Measurements from ENCODE around the gene SRPK3.
A peak's percentile ranks its signal among the peaks of the same experiment; 100 is the strongest.
"Not testable (repeated sequence)": the region's sequence is repeated elsewhere in the genome, so short reads cannot be mapped to it uniquely, and the experiment has no call there.

SRPK3 gene

DNA sequence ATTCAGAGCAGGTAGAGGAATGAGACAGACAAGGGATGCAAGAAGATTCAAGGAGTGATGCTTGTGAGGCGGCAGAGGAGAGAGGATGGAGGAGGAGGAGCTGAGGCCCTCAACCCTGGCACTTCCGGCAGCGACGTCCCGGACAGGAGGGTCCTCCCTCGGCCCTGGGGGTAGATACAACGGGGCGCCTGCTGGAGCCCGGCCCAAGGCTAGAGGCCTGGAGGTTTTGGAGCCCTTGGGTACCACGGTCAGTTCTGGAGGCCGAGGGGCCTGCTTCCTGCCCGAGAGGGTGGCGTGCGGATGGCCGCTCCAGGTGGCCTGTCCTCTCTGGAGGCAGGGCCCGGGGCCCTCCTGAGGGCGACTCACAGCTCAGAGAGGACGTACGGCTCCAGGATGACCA is 27.1 kb downstream of the SRPK3 start:
- ATAC-seq = no peak

DNA sequence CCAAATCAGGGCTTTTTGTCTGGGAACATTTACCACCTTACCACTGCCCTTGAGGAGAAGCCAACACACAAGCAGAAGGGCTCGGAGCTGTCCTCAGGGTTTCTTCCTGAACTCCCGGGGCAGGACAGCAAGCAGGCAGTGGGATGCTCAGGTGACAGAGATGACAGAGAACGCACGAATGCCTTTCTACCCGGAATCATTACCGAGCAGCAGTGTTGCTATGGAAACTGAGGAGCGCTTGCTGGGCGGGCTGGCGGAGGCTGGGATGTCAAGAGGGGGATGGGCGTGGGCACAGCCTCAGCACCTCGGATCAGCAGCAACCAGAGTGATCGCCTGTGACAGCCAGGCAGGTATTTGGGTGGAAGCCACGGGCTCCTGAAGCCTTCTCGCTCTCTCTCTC is 31.4 kb downstream of the SRPK3 start:
- no peak for ATAC-seq

DNA sequence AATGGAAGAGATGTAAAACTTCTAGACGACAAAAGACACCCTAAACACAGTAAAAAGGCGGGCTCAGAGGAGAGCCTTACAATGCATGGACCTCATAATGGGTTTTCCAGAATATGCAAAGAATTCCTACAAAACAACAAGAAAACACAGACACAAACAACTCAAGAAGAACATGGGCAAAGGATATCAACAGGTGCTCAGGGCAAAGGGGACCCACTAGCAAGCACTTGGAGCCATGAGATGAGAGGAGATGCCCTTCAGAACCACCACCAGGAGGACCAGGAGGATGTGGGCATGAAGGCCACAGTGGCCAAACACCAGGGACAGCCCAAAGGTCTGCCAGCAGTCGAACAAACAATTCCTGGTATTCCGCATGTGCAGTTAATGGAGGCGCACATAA is 32.3 kb downstream of the SRPK3 start:
- ATAC-seq = no peak

DNA sequence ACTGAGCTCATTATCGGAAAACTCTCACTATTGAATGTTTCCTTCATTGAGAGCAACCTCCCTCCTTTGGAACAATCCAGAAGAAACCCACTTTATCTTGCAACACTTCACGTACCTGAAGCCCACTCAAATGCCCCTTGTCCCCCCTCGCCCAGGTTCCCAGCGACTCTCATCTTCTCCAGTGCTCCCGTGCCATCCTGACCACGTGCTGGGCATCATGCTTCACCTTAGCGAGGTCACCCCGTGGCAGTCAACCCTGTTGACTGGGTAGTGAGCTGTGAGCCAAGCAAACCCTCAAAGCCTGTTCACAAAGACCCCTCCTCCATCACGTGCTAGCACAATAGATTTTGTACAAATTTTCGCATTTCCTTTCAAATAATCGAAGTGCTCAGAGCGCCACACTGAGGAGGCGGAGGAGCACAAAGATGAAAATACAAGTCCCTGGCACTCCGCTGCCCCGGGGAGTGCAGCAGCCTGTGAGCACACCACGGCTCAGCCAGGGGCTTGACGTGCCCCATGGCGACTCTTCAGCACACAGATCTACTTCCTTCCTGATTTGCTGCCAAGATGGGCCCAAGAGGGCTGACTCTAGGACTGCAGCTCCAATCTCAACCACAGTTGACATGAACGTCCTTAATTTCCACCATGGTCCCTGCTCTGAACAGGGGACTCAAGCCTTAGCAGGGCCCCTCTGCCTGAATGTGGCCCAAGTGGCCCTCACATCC is 33.9 kb downstream of the SRPK3 start:
- no peak for ATAC-seq

DNA sequence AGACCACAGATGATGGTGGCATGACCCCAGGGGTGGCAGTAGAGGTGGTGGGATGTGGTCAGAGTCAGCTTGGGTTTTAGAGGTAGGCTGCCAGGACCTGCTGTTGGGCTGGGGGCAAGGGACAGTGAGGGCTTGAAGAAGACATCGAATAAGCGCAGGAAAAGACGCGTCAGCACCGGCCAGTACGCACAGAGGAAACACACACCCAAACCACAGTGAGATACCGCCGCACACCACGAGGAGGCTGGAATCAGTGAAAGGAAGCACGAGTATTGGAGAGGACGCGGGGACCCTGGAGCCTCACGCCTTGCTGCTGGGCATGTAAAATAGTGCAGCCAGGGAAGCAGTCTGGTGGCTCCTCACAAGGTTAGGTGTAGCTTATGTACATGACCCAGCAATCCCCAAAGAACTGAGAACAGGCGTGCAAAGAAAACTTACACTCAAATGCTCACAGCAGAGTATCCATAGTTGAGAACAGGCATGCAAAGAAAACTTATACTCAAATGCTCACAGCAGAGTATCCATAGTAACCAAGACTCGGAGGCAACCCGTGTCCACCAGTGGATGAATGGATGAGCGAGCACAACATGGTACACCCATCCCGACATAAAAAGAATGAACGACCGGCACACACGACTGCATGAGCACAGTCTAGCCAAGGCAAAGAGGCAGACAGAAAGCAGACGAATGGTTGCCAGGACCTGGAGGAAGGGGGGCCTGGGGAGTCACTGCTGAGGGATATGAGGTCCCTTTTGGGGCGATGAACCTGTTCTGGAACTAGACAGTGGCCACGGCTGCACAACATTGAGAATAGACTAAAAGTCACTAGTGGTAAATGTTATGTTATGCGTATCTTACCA is 36.2 kb downstream of the SRPK3 start:
- no peak for ATAC-seq

DNA sequence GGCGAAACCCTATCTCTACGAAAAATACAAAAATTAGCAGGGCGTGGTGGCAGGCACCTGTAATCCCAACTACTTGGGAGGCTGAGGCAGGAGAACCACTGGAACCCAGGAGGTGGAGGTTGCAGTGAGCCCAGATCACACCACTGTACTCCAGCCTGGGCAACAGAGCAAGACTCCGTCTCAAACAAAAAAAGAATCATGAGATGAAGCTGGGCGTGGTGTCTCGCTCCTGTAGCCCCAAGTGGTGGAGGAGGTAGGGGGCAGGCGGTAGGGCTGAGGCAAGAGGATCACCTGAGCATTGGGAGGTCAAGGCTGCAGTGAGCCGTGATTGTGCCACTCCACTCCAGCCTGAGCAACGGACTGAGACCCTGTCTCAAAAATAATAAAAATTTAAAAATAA is 37.2 kb downstream of the SRPK3 start:
- ATAC-seq = not testable (repeated sequence)

DNA sequence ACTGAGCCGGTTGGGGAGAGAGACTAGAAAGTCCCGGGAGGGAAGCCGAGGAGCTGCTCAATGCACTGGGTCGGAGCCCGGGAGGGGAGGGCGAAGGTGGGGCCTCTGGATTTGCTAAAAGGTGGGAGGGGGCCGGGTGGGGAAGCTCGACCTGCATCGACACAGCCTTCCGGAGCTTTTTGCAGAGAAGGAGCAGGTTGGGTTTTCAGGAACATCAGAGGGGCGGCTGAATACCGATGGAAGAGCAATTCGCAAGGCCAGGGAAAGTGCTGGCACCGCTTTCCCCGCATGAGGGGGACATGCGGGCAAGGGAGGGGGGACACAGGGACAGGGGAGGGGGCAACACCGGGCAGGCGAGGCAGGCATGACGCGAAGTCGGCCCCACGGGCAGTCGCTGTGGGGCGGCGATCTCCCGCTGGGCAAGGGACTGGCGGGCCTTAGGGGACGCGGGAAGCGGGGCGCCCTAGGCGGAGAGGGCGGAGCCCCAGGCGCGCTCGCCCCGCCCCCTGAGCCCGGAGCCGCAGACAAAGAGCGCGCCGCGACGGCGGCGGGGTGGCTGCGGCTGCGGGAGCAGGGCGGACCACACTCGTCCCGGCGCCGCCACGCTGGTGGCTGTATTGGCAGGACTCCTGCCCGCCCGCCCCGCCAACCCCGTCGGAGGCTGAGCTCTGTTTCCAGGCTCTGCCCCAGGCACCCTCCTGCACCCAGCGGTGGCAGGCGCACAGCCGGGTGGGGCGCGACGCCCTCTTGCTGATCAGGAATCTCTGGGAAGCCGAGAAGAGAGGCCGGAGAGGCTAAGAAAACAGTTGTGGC is 37.9 kb downstream of the SRPK3 start:
- peak; percentile 56 to 71 for ATAC-seq

DNA sequence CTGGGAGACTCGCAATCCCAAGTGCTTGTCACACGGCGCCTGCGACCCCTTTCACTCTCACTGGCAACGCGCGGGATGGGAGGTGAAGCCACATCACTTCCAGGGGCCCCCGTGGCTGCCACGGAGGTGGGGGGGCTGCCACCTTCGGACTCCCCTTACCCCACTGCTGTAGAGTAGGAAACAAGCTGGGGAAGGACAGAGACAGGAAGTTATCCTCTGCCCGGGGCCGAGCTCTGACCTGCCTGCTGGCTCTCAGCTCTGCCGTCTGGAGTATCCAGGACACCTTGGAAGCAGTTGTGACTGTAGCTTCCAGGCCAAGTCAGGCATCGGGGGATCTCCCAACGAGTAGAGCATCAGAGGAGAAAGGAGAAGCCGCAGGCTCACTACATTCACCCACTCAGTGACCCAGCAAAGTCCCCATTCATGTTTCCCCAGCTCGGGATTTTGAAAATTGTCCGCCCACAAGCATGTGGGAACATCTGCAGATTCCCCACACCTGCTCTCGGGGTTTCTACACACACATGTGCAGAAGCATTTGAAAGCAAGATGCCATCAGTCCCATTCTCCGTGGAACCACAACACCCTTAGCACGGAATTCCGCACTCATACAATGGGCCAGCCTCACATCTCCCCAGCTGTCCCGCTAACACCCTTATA is 38.7 kb downstream of the SRPK3 start:
- ATAC-seq = no peak

DNA sequence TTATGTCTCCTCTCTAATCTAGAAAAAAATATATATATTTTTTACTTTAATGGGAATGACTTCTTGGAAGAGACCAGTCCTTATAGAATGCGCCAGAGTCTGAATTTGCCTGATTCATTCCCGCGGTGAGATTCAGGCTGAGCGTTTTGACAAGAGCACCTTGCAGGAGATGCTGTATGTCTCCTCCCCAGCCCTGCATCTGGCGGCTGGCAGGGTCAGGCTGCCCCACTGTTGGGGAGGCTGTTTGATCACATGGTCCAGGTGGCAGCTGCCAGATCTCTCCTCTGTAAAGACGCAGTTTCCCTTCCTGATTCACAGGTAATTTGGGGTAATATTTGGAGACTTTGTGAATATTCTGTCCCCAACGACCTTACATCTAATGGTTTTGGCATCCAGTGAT is 39.8 kb downstream of the SRPK3 start:
- no peak for ATAC-seq

DNA sequence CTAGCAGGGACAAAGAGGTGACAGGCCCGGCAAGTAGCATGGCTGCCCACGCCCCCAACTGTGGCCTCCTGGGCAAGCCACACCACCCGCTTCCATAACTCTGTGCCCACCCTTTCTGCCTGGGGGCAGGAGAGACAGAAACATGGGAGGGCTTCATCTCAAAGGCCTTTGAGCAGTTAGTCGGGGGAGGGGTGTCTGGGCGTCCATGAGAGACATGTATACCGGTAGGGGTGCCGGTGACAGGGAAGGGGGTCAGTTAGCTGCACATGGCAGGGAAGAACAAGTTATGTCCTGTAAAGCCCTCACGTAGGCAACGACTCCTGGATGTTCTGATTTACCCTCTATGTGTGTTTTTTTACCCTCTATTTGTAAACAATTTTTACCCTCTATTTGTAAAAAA is 40.2 kb downstream of the SRPK3 start:
- no peak for ATAC-seq

DNA sequence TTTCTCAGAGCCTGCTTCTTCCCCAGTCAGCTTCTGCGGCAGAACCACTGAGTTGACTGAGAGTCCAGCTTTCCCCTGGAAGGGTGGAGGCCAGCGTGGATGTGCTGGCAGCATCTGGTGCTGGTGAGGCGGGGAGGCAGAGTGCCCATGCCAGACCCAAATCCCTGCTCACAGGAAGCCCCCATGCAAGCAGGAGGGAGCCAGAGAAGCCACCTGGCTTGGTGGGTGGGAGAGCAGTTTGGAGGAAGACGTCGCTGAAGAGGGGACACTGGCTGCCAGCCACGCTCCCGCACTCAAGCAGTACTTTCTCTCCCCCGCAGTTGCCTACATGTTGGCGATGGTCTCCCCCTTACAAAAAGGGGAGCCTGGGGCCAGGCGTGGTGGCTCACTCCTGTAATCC is 43.5 kb downstream of the SRPK3 start:
- no peak for ATAC-seq

DNA sequence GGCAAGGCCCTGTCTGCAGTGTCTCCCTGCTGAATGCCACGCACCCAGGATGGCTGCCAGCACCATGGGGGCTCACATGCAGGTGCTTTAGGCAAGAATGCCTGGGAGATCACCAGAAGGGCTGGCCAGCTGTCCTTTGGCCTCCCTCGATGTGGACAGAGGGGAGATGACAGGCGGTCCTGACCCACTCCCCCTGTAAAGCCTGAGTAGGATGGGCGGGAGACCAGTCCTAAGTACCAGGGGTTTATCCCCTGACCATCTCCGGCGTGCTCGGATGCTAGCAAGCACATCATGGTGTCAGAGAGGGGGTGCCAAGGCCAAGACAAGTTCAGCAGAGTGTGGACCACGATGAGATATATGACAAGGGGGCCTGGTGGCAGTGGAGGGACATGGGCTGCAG is 44.2 kb downstream of the SRPK3 start:
- no peak for ATAC-seq

DNA sequence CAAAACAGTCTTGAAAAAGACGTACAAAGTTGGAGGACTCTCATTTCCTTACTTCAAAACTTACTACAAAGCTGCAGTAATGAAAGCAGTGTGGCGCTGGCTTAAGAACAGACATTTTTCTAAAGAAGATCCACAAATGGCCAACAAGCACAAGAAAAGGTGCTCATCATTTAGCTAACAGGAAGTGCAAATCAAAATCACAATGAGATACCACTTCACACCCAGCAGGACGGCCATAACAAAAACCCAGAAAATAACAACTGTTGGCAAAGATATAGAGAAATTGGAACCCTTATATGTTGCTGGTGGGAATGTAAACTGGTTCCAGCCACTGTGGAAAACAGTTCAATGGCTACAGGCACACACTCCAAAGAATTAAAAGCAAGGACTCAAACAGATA is 46.2 kb downstream of the SRPK3 start:
- no peak for ATAC-seq

DNA sequence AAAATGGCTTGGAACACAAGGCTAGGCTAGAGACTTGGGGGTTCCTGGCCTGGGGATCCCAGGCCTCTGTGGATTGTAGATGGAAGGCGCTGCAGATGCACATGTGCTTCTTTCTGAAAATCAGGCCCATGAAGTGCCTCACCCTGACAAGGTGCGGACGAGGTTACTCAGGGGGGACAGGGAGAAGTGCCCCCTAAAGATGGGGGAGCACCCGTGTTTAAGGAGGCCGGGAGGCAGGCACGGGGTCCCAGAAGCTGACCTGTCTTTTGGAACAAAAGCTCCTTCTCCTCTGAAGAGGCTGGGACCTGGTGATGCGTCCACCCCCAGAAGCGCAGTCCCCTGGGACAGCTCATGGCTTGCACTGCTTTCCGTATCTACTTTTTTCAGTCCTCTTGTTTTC is 47.1 kb downstream of the SRPK3 start:
- no peak for ATAC-seq

DNA sequence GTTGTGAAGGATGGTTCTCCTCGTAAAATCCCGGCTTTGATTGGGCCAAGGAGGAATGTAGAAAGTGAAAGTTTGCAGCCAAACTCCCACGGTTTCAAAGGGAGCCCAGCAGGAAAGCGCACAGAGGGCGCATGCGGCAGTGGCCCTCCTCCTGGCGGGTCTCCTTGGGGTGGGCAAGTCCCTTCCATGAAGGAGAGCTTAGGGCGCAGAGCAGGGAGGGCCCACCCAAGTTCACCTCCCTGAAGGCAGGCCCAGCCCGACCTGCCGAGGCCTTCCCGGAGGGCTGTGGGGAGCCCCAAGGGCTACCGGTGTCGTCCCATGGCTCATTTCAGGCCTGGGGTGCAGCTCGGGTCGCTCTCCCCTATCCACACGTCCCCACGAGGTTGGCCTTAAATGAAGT is 47.5 kb downstream of the SRPK3 start:
- ATAC-seq = no peak

DNA sequence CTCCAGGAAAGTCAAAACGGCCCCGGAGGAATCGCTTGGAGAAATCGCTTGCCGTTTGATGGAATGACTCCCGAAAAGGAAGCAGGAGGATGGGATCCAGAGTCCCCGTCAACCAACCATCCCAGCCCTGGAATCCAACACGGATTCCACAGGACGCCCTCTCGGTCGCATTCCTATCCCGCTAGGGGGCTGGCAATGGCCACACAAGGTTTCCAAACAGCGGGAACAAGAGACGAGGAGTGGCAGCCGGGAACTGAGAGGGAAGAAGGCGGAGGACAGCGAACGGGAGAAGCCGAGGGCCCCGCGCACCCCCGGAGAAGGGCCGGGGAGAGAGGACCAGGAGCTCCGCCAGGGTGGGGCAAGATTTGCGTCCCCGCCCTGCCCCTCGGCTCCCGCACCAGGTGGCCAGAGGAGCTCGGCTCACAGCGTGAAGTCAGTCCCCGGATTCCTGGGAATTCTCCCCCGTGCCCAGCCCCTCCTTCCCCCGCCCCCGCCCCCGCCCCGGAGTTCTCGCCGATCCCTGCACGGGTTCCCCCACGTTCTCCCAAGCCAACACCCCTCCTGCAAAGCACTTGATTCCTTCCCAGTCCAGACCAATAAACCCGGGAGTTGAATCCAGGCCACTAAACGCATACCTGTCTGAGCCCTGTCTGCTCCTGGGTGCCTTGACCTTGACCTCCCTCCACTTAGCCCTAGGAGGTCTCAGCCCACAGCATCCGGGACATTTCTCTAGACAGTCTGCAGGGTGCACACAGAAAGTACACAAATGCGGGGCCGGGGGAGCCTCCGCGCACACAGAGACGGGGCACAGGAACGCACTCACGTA is 48.1 kb downstream of the SRPK3 start:
- ATAC-seq = peak in 1 of 2 donors; percentile 20

DNA sequence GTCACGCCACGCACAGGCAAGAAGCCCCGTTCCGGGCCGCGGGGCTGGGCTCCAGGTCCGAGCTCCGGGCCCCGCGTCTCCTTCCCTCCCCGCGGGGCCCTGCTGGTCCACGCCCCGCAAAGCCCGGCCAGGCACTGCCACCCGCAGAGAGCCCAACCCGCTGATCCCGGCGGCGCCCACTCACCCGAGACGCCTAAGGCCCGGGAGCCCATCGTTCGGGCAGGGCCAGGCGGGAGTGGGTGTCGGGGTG is 48.6 kb downstream of the SRPK3 start:
- ATAC-seq = no peak

DNA sequence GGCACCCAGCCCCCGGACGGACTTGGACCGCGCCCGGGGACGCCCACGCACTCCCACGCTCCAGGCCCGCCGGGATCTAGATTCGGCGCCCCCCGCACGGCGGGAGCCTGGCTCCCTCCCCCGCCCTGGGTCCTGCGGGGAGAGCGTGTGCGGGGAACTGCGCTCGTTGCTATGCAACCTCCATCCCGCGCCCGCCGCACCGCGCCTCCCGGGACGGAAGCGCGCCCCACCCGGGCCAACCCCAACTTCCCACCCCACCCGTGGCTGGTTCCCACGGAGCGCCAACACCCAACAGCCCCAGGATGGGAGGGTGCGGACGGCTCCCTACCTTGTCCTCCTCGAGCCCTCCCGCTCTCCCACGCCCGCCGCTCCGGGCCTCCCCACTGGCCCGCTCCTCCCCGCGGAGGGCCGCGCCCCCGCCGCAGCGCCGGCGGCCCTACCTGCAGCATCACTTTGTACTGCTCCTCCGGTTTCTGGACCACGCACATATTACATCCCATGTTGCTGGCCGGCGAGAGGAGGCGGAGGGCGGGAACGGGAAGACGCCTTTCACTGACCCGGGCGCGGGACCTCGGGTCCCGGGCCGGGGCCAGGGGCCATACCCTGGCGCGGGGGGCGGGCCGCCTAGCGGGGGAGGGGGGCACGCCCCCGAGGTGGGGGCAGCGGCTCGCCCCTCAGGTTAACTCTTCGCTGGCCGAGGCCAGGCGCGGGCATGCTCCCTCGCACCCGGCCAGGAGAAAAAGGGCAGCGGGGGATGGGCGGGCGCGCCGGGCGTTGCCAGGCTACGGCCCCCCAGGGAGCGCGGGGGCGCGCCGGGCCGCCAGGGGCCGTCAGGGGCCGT is 49.2 kb downstream of the SRPK3 start, which contains the start of gene PDZD4:
Gene PDZD4, minus strand, starts transcription at position 746 of the 841 bp plus-strand sequence. Its CDS starts 246 bp downstream, at position 500.
- ATAC-seq = peak in 1 of 2 donors; percentile 38

DNA sequence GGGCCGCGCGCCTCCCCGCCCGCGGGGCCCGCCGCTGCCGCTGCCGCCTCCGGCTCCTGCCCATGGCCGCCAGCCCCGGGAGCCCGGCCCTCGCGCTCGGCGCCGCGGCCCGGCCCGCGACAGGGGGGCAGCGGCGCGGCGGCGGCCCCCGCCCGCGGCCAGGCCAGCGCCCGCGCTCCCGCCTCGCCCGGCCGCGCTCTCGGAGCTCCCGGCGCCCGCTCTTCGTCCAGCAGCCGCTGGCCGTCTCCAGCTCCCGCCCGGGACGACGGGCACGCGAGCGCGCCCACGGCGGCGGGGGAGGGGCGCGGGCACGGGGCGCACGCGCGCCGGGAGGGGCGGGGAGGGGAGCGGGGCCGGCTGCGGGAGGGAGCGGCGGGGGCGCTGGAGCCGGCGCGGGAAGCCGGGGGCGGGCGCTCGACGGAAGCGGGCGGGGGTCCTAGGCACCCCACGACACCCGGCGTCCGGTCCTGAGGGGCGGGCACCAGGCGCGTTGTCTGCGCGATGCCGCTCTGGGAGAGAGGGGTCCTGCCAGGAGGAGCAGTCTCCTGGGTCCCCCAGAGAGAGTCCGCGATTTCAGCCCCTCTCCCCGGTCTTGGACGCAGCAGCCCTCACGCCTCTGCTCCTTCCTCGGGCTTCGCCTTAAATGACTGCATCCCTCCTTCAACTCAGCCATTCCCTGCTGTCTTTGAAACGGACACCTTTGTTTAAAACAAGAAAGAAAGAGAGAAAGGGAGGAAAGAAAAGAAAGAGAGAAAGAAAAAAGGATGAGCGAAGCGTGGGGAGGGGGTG is 50.0 kb downstream of the SRPK3 start:
- no peak for ATAC-seq

DNA sequence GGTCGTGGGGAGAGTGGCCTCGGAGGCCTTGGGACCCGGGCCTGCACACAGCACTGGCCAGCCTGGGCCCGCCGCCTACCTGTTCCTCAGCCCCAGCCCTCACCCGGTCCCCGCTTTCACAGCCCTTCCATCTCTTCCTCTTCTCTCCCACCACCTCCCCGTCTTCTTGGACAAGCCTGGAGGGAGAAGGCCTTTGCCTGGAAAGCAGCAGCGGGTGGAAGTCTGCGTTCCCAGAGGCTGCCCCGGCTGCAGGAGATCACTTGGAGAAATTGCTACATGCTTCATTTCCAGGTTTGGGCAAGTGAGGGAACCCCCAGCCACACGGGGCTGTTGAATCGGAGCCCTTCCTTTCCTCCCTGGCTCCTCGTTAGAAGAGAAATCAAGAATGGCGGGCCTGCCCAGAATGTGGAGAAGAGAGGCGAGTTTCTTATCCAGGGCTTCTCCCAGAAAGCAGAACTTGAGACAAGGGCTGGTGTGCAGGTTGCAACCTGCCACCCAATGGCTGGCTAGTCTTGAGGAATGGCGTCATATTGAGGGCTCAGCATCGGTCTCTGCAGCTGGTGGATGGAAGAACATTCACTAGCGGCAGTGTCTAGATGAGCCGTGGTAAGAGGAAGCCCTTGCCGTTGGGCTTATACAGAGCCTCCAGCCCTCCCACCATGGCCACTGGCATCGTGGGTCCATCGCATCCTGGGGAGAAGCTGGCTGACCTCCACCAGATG is 50.7 kb downstream of the SRPK3 start:
- no peak for ATAC-seq
